ENCODE data around the gene AKT2.

AKT2 gene

DNA sequence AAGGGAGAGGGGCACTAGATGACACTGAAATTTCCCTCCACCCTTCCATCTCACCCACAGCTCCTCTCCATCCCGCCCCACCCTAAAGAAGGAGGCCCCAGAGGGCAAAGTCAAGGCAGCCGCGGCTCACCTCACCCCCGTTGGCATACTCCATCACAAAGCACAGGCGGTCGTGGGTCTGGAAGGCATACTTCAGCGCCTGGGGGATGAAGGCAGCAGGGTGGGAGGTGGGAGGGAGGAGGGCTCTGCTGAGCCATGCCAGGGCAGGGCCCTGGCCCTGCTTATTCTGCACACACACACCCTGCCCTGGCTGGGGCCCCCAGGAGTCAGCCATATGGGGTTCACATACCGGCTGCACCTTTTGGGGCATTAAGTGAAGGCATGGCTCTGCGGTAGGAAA, 46.4 kb downstream of the AKT2 start:
- DNase-seq (ENCODE audit: low read depth in 1 of 2, low spot score in 1 of 2), result no peak

- no peak for DNase-seq (ENCODE audit: low read depth in 1 of 2, low spot score in 1 of 2)
Measured at GRCh38 chr19:40237791-40238190, 47.4 kb downstream of the AKT2 start.

DNA sequence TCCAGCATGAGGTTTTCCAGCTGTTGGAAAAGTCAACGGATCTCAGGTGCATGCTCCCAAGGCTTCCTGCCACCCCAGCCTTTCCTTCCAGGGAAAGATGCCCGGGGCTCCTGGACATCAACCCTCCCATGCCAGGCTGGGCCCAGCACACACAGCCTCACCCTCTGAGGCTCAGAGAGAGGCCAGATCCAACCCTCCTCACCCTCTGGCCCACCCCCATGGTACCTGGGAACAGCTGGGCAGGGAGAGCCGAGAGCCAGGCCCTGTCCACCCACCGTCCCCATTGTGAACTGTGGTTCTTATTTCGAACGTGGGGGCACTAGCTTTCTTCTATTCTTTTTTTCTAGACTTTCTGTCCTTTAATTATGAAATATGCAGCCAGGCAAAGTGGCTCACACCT, 48.8 kb downstream of the AKT2 start:
- no peak for DNase-seq (ENCODE audit: low read depth in 1 of 2, low spot score in 1 of 2)

DNA sequence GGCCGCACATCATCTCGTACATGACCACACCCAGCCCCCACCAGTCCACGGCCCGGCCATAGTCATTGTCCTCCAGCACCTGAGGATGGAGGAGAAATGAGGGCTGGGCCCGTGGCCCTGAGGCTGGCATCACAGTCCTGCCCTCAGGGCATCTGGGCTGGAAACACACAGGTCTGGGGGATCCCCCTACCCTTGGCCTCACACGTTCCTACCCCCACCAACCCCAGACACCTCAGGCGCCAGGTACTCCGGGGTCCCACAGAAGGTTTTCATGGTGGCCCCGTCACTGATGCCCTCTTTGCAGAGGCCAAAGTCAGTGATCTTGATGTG, 49.2 kb downstream of the AKT2 start:
- no peak for DNase-seq (ENCODE audit: low read depth in 1 of 2, low spot score in 1 of 2)

- no peak for DNase-seq (ENCODE audit: low read depth in 1 of 2, low spot score in 1 of 2)
Measured at GRCh38 chr19:40235238-40236025, 49.7 kb downstream of the AKT2 start.

GRCh38 chr19:40234429-40235237, 50.5 kb downstream of the AKT2 start:
- no peak for DNase-seq (ENCODE audit: low read depth in 1 of 2, low spot score in 1 of 2)

DNA sequence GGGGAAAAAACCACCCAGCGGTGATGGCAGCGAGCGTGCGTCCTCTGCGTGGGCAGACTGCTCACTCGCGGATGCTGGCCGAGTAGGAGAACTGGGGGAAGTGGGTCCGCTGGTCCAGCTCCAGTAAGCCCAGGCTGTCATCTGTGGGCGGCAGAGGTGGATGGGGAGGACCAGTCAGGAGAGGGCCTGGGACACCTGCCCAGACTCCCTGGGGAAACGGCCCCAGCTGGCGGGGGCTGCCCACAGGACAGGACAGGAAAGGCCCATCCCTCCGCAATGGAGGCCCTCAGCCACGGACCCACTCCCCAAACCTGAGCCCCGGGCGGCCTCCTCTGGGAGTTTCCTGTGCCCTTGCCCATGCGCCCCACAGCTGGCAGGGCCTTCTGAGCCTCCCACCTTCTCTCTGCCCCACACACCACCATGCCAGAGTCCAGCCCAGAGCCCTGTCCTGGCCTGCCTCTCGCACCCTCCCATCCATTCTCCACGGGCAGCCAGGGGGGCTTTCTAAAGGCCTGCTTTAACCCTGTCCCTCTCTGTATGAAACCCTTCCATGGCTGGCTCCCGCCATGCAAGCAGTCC, 51.2 kb downstream of the AKT2 start:
- no peak for DNase-seq (ENCODE audit: low read depth in 1 of 2, low spot score in 1 of 2)

DNA sequence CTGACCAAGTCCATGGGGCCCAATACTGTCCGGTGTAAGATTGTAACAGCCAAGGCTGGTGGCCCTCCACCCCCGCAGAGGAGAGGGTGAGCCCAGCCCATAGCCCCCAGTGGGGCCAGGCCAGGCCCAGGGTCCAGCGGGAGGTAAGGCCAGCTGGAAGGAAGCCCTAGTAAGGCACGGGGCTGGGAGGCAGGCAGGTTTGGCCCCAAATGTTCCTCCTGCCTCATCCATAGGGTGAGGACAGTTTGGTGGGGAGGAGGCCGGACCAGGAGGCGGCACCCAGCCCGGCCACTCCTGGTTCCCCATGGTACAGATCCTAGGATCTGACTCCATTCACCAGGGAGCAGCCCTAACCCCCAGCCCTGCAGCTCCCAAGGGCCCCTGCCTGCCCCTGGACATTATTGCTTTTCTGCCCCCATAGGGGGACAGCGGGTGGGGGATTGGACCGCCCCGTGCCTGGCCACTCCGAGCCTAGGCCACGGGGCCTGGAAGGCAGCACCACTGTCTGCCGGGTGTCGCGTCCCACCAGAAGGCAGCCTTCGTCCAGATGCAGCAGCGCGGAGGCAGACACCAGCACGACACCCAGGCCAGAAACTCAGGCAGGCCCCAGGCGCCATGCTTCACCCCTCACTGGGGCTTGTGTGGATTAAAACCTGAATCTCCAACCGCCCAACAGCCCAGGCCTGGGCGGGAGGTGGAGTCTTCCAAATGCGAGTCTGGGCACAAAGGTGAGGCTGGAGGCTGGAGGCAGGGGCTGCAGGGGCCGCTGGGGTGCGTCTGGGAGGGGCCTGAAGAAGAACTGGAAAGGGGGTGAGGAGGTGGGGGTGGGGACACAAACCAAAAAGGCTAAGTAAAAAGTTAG, 52.0 kb downstream of the AKT2 start:
- no peak for DNase-seq (ENCODE audit: low read depth in 1 of 2, low spot score in 1 of 2)

DNA sequence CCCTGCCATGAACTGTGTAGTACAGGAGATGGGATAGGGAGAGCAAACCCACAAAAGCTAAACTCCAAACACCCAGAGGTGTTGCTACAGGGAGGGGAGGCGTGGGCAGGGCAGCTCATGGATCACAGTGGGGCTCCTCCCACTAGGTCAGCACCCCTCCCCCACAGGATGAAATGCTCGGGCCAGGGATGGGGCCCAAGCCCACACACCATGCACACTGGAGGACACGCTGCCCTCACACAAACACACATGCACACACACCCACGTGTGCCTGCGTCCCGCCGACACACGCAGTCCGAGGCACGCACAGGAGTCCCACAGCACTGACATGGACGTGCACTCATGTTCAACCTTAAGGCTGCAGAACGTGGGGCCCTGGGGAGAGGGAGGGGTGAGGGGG, 52.7 kb downstream of the AKT2 start:
- no peak for DNase-seq (ENCODE audit: low read depth in 1 of 2, low spot score in 1 of 2)

- no peak for DNase-seq (ENCODE audit: low read depth in 1 of 2, low spot score in 1 of 2)
Measured at GRCh38 chr19:40231544-40232424, 53.4 kb downstream of the AKT2 start.

DNA sequence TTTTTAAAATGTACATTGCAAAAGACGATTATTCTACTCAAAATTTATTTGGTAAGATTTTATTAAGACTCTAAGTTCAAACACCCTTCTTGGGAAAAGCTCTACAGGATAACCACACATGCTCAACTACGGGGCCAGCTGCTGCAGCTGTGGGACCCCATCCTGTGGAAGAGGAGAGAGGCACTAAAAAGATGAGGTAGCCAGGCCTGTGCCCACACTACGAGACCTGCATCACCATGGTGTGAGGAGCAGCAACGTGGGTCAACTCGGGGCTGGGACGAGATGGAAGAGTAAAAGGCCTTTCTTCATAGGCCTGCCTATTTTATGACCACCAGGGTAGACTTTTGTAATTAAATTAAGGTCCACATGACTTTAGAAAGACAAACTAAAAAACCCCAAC, 54.1 kb downstream of the AKT2 start:
- no peak for DNase-seq (ENCODE audit: low read depth in 1 of 2, low spot score in 1 of 2)

- DNase-seq (ENCODE audit: low read depth in 1 of 2, low spot score in 1 of 2), result no peak
Measured at GRCh38 chr19:40229926-40230417, 55.2 kb downstream of the AKT2 start.

GRCh38 chr19:40229484-40229883, 55.7 kb downstream of the AKT2 start:
- no peak for DNase-seq (ENCODE audit: low read depth in 1 of 2, low spot score in 1 of 2)

GRCh38 chr19:40228863-40229262, 56.3 kb downstream of the AKT2 start:
- no peak for DNase-seq (ENCODE audit: low read depth in 1 of 2, low spot score in 1 of 2)

DNA sequence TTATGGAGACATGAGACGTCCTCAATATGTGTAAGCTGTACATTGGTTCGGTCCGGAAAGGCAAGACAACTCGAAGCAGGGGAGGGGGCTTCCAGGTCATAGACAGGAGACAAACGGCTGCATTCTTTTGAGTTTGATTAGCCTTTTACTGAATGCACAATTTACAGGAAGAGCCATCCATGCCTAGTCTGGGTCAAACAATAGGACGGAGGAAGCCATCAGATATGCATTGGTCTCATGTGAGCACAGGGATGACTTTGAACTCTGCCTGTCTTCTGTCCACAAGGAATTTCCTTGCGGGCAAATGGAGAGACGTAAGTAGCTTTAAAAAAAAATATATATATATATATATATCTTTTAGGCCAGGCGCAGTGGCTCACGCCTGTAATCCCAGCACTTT, 56.8 kb downstream of the AKT2 start:
- DNase-seq (ENCODE audit: low read depth in 1 of 2, low spot score in 1 of 2), result no peak

- DNase-seq (ENCODE audit: low read depth in 1 of 2, low spot score in 1 of 2), result no peak
Measured at GRCh38 chr19:40225440-40226305, 59.5 kb downstream of the AKT2 start.

DNA sequence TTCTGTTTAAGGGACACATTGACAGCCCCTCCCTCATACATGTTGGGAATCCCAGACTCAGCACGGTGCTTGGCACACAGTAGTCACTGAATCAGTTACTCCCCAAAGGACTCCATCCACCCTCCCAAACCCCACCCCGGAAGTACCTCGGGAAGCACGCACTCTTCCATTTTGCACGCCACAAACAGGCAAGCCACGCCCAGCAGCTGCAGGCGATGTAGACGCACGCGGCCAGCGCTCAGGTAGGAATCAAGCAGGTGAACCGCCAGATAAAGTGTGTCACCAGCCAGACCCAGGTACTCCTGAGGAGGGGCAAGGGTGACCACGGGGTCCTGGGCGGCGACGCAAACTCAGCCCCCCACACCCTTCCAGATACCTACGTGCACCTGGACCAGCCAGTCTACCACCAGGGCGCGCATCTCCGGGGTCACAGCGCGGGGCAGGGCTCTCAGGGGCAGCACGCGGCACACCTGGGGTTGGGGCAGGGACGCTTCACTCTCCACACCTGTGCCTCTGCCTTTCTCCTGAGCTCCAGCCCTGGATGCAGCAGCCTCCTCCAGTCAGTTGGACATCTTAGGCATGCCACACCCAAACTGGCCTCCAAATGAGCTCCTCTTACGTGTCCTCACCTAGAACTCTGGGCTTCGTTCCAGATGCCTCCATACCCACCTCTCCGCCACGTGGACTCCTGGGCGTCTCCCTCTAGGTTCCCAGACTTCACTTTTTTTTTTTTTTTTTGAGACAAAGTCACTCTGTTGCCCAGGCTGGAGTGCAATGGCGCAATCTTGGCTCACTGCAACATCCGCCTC, 60.6 kb downstream of the AKT2 start:
- DNase-seq (ENCODE audit: low read depth in 1 of 2, low spot score in 1 of 2), result no peak

DNA sequence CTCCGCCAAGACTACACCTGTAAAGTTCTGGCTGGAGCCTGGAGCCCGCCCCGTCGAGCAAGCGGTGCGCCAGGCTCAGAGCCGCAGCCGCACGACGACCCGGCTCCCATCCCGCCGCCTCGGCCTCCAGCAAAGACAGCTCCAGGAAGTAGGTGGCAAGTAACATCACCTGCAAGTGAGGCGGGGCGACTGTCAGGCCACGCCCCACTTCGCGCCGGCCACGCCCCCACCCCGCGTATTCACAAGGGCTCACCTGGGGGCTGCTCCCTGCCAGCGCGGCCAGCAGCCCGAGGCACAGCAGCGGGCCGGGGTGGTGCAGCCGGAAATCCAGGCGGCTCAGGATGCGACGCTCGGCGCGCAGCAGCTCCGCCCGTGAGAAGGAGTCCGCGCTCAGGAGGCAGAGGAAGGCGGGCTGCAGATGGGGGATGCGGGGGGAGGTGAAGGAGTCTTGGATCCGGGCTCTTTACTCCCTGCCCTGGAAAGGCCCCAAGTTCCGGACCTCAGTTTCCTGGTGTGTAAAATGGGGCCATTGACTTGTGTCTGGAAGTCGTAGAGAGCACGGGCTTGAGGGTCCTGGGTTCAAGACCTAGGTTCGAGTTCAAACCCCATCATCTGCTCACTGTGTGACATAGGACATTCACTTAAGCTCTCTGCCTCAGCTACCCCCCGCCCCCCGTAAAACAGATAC, 61.9 kb downstream of the AKT2 start:
- DNase-seq (ENCODE audit: low read depth in 1 of 2, low spot score in 1 of 2), result no peak

Data from activated T-helper 1 cell treated with anti-CD3 and anti-CD28 coated beads, Interleukin-2, amount 50 U/mL, for 16 hours (primary cell).